Measurements from ENCODE around the gene PPP1R11. TPM values are rescaled to one million over a fixed set of nuclear protein-coding genes. Genes with fewer than 3 reads are reported as not detected.
"Not testable (repeated sequence)": the region's sequence is repeated elsewhere in the genome, so short reads cannot be mapped to it uniquely, and the experiment has no call there.

Gene PPP1R11, protein sequence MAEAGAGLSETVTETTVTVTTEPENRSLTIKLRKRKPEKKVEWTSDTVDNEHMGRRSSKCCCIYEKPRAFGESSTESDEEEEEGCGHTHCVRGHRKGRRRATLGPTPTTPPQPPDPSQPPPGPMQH
- 10 to 100 TPM; 18.9 to 34.3 TPM for total RNA-seq

DNA sequence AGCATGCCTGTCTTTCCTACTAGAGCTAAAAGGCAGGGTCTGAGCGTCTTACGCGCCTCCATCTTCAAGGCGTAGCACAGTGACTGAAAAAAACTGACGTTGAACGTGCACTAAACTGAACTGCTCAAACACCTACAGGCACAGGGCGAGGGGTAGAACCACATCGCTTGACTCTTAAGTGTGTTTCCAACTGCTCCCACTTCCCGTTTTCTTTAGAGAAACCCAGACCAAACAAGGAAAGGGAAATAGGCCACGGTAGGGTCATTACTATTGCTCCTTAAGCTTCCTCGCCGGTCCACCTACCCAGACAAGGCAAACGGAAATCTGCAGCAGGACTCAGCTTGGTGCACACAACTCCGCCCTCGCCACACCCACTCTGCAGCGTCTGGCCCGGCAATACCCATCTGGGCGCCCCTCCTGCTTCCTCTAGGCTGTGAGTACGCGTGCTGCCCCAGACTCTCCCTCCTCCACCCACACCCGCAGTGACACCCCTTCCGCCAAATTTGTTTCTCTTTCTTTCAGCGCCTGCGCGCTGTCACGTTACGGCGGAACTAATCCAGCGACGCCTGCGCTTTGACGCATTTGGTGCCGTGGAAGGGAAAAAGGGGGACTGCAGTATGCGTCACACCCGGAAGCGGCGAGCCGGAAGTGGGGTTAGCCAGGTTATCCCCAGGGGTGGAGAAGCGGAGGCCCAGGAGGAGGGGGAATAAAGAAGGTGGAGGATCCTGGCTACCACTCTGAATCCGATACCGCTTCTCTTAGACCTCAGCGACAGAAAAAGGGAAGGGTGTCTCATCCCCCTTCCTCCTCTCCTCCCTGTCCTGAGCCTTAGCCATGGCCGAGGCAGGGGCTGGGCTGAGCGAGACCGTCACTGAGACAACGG, at the start of gene PPP1R11:
TSS of gene PPP1R11 (plus strand) at position 622 of the 883 bp plus-strand sequence. CDS start at position 835, 213 bp downstream.
- Histone ChIP-seq H3K4me3 (peak within 1 kb of the TSS; percentile 49 to 83), H3K36me3 (replicated peaks in 1 of 2; ENCODE audit: insufficient read depth in 1 of 2, low read depth in 2 of 2) (peaks cover 0 to 2% of the 10 kb centered on the region in 2 donors), H3K9me3 (no peaks in the 10 kb centered on the region), H3K4me1 (peaks cover 29% of the 10 kb centered on the region), H3K27ac (peak within 1 kb of the TSS; percentile 63 to 91 (median 81)), H3K27me3 (no peaks in the 10 kb centered on the region)
- intact Hi-C loops (cut with DNase I) = no loop called here
- ATAC-seq (peak; percentile 96), DNase-seq (peak; percentile 97 to 99 (median 98))
- TF ChIP-seq, protein P1, sequence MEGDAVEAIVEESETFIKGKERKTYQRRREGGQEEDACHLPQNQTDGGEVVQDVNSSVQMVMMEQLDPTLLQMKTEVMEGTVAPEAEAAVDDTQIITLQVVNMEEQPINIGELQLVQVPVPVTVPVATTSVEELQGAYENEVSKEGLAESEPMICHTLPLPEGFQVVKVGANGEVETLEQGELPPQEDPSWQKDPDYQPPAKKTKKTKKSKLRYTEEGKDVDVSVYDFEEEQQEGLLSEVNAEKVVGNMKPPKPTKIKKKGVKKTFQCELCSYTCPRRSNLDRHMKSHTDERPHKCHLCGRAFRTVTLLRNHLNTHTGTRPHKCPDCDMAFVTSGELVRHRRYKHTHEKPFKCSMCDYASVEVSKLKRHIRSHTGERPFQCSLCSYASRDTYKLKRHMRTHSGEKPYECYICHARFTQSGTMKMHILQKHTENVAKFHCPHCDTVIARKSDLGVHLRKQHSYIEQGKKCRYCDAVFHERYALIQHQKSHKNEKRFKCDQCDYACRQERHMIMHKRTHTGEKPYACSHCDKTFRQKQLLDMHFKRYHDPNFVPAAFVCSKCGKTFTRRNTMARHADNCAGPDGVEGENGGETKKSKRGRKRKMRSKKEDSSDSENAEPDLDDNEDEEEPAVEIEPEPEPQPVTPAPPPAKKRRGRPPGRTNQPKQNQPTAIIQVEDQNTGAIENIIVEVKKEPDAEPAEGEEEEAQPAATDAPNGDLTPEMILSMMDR (IDR thresholded peaks at IDR 0.05) = peak in 1 of 7 experiments; percentile 12
- TF ChIP-seq POLR2A (IDR thresholded peaks at IDR 0.05) = peak; percentile 59 to 94 (median 93)
- 0 to 1% methylated on average over 32 to 46 of the region's 46 CpGs for WGBS, 2 donors

DNA sequence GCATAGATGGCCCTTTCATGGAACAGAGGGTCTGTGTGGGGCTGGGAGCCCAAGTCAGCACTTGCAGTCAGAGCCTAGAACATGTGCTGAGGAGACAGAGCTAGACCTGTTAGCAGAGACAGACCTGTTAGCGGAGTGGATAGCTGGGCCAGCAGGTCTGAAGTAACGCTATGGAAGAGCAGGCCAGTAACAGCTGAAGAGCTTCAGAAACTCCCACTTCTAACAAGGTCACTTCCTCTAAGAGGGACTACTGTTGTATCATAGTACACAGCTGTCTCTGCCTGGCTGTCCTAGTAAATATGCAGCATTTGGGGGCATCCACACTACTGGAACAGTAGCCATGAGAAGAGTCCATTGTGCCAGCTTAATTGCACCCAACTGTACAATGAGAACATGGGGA, 47.2 kb upstream of the PPP1R11 start:
- DNase-seq (no peak), ATAC-seq (no peak)
- TF ChIP-seq, protein P1 (IDR thresholded peaks at IDR 0.05) = no peak
- TF ChIP-seq POLR2A (IDR thresholded peaks at IDR 0.05) = no peak

DNA sequence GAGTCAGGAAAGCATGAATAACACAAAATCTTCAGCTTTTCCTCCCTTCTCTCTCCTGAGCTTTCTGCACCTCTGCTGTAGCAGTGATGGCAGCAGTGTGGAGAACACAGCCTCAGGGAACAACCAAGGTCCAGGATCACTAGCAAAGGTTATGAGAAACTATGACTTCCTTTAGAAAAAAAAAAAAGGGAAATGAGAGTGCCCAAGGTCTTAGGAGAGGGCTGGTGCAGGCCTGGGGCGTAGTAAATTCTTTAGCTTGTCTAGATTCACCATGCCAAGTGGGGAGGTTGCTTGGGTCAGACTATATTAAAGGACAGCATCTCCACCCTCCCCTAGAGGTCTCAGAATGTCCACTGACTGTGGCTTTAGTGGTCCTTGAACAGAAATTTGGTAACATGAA, 46.4 kb upstream of the PPP1R11 start:
- 35 to 58% methylated on average over 1 of the region's 1 CpG for WGBS, 2 donors
- H3K36me3 ChIP-seq (replicated peaks in 1 of 2; ENCODE audit: insufficient read depth in 1 of 2, low read depth in 2 of 2) = no peaks in the 10 kb centered on the region
- DNase-seq = no peak
- ATAC-seq = no peak
- no peaks in the 10 kb centered on the region for H3K27me3 ChIP-seq
- no peak overlapping the region for H3K4me3 ChIP-seq
- TF ChIP-seq, protein P1 (IDR thresholded peaks at IDR 0.05) = no peak
- no peak for TF ChIP-seq POLR2A (IDR thresholded peaks at IDR 0.05)
- H3K4me1 ChIP-seq = peaks cover 3% of the 10 kb centered on the region
- intact Hi-C loops (cut with DNase I) = no loop called here
- H3K27ac ChIP-seq = no peak overlapping the region
- no peaks in the 10 kb centered on the region for H3K9me3 ChIP-seq

More for the DNA sequence above, 47.2 kb upstream of the PPP1R11 start:
- no peaks in the 10 kb centered on the region for H3K27me3 ChIP-seq
- no peaks in the 10 kb centered on the region for H3K9me3 ChIP-seq
- WGBS, 2 donors = 88 to 92% methylated on average over 2 of the region's 2 CpGs
- H3K36me3 ChIP-seq (replicated peaks in 1 of 2; ENCODE audit: insufficient read depth in 1 of 2, low read depth in 2 of 2) = no peaks in the 10 kb centered on the region
- no peaks in the 10 kb centered on the region for H3K4me1 ChIP-seq
- H3K4me3 ChIP-seq = no peak overlapping the region
- H3K27ac ChIP-seq = no peak overlapping the region
- intact Hi-C loops (cut with DNase I) = no loop called here

DNA sequence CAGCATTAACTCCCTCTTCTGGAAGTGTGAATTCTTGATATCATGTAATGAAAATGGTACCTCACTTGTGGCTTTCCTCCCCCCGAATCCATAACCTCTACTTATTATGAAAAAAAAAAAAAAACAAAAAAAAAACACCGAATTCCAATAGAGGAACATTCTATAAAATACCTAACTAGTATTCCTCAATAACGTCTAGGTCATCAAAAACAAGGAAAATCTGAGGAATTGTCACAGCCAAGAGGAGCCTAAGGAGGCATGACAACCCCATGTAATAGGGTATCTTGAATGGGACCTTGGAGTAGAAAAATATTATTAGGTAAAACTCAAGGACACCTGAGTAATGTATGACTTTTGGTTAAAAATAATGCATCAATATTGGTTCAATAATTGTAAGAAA, 44.8 kb upstream of the PPP1R11 start:
- TF ChIP-seq POLR2A (IDR thresholded peaks at IDR 0.05) = no peak
- TF ChIP-seq, protein P1 (IDR thresholded peaks at IDR 0.05) = no peak
- H3K9me3 ChIP-seq = no peaks in the 10 kb centered on the region
- DNase-seq (no peak), ATAC-seq (no peak)
- intact Hi-C loops (cut with DNase I) = no loop called here
- H3K4me1 ChIP-seq = peaks cover 3% of the 10 kb centered on the region
- no peaks in the 10 kb centered on the region for H3K27me3 ChIP-seq
- H3K36me3 ChIP-seq (replicated peaks in 1 of 2; ENCODE audit: insufficient read depth in 1 of 2, low read depth in 2 of 2) = no peaks in the 10 kb centered on the region
- WGBS, 2 donors = 71 to 74% methylated on average over 3 of the region's 3 CpGs
- no peak overlapping the region for H3K4me3 ChIP-seq
- H3K27ac ChIP-seq = no peak overlapping the region

DNA sequence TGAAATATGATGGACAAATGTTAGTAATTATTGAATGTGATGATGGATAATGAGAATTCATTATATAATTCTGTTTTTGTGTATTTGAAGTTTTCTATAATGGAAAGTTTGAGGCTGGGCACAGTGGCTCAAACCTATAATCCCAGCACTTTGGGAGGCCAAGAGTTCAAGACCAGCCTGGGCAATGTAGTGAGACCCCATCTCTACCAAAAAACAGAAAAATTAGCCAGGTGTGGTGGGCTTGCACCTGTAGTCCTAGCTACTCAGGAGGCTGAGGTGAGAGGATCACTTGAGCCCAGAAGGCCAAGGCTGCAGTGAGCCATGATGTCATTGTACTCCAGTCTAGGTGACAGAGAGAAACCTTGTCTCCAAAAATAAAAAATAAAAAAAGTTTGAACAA, 44.3 kb upstream of the PPP1R11 start:
- DNase-seq; H3K27ac ChIP-seq; H3K36me3 ChIP-seq (replicated peaks in 1 of 2; ENCODE audit: insufficient read depth in 1 of 2, low read depth in 2 of 2); ATAC-seq; H3K4me3 ChIP-seq; intact Hi-C loops (cut with DNase I); H3K4me1 ChIP-seq; H3K9me3 ChIP-seq; H3K27me3 ChIP-seq: not testable (repeated sequence)

Data from body of pancreas (tissue), 4 donors.